A673 (cell line): ENCODE data around the gene SCAANT1. TPM values are rescaled to one million over a fixed set of nuclear protein-coding genes. Genes with fewer than 3 reads are reported as not detected.

Source experiments
- BruUV-seq: library from RNA; stranded (reverse); fragments of 400-500 nt; replicated peaks from 2 replicates; lab custom pipeline; 2021; lab: Mats Ljungman, UMichigan
- CTCF ChIA-PET: fragments of 300-600 bp; sonication (Branson Sonifier 250); formaldehyde crosslinking; loops from one replicate; lab custom pipeline; 2022; ENCODE audit warnings: antibody characterized with exemption; lab: Charles Lee
- POLR2A ChIA-PET: fragments of 300-600 bp; sonication (Branson Sonifier 250); formaldehyde crosslinking; loops from one replicate; lab custom pipeline; 2022; ENCODE audit warnings: antibody characterized with exemption; ENCODE audit not compliant: low non-redundant PET; lab: Charles Lee
- DNase-seq: peaks from one replicate; pipeline ENCODE4 v3.0.0-alpha.2; 2015; ENCODE audit warnings: low spot score
- H3K27ac ChIP-seq: fragments of 200-600 bp; sonication (generic); 2 replicates; pipeline ENCODE4 v1.5.1; 2016; ENCODE audit warnings: mixed run types, low read depth, mild to moderate bottlenecking, mixed read lengths, antibody characterized with exemption, low read length; ENCODE audit not compliant: poor library complexity, severe bottlenecking
- H3K27me3 ChIP-seq: fragments of 200-600 bp; sonication (generic); replicated peaks from 2 replicates; pipeline ENCODE4 v1.6.1; 2017; ENCODE audit warnings: mixed run types, low read depth, mild to moderate bottlenecking, mixed read lengths, antibody characterized with exemption, low read length; ENCODE audit not compliant: insufficient read depth, poor library complexity
- H3K36me3 ChIP-seq: fragments of 200-600 bp; sonication (generic); 2 replicates; pipeline ENCODE4 v1.6.1; 2016; ENCODE audit warnings: mixed run types, mild to moderate bottlenecking, mixed read lengths, antibody characterized with exemption, low read length; ENCODE audit not compliant: insufficient read depth, poor library complexity, severe bottlenecking
- H3K4me1 ChIP-seq: fragments of 200-600 bp; sonication (generic); 2 replicates; pipeline ENCODE4 v1.6.1; 2017; ENCODE audit warnings: mixed run types, mild to moderate bottlenecking, mixed read lengths, antibody characterized with exemption, low read length; ENCODE audit not compliant: insufficient read depth, poor library complexity, severe bottlenecking
- H3K4me3 ChIP-seq: fragments of 200-600 bp; sonication (generic); 2 replicates; pipeline ENCODE4 v1.5.1; 2016; ENCODE audit warnings: low read depth, mixed run types, mild to moderate bottlenecking, mixed read lengths, low read length; ENCODE audit not compliant: poor library complexity, severe bottlenecking
- H3K9me3 ChIP-seq: fragments of 200-600 bp; sonication (generic); 2 replicates; pipeline ENCODE4 v1.6.1; 2016; ENCODE audit warnings: mixed run types, low read depth, mild to moderate bottlenecking, mixed read lengths, antibody characterized with exemption, low read length; ENCODE audit not compliant: poor library complexity, severe bottlenecking
- CTCF ChIP-seq: fragments of 300-800, 200-600 bp; sonication (generic); conservative IDR thresholded peaks from 2 replicates; pipeline ENCODE4 v1.5.1; 2017; ENCODE audit warnings: low read depth, mild to moderate bottlenecking, antibody characterized with exemption, low read length, moderate library complexity, mixed read lengths
- EZH2 ChIP-seq: fragments of 200-600 bp; sonication (generic); IDR thresholded peaks from 2 replicates; pipeline ENCODE4 v1.6.1; 2017; ENCODE audit warnings: borderline replicate concordance, low read depth, mild to moderate bottlenecking, mixed read lengths, antibody characterized with exemption, low read length; ENCODE audit not compliant: poor library complexity, severe bottlenecking
- intact Hi-C: fragments of 100-400 bp; cut with micrococcal nuclease; formaldehyde crosslinking; loops from one replicate; pipeline ENCODE4 v1.10.0; 2022; ENCODE audit not compliant: unreplicated experiment
- total RNA-seq: library from RNA; stranded (reverse); gene quantifications from 2 replicates; pipeline ENCODE4 v1.2.3, GENCODE V29; 2021

The SCAANT1 gene
- total RNA-seq, 1 experiment from 2014 or later: not detected

DNA sequence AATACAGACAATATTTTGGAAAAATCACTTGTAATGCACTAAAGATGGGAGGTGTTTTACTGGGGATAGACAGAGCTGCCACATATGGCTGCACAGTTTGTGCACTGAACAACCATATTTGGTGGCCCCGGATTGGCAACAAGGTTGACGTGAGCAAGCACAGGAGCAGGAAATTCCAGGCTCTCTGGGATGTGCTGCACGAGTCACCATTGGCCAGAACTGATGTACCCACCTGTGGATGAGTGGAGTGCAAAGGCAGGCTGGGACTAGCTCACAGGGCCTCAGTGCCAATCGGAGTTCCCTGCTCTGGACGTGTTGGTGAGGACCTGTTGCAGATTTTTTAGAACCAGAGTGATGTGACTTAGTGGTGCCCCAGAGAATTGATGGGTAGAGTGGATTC is 42.0 kb upstream of the SCAANT1 start:
- no peaks in the 10 kb centered on the region for H3K27me3 ChIP-seq
- ChIA-PET CTCF (no interaction called here), POLR2A (no interaction called here)
- no peaks in the 10 kb centered on the region for H3K9me3 ChIP-seq
- H3K36me3 ChIP-seq: no peaks in the 10 kb centered on the region
- peaks cover 33% of the 10 kb centered on the region for H3K4me1 ChIP-seq
- no peak overlapping the region for H3K4me3 ChIP-seq
- H3K27ac ChIP-seq: no peak overlapping the region
- BruUV-seq: no TSS peak
- DNase-seq: no peak
- TF ChIP-seq CTCF (no peak), EZH2 (no peak)
- intact Hi-C loops: no loop called here

- Histone ChIP-seq H3K4me3 (no peak overlapping the region), H3K4me1 (peaks cover 20% of the 10 kb centered on the region), H3K27me3 (no peaks in the 10 kb centered on the region), H3K9me3 (no peaks in the 10 kb centered on the region), H3K36me3 (no peaks in the 10 kb centered on the region), H3K27ac (no peak overlapping the region)
- CTCF ChIA-PET: no interaction called here
- no TSS peak for BruUV-seq
- intact Hi-C loops: no loop called here
- DNase-seq: no peak
- POLR2A ChIA-PET: no interaction called here
- TF ChIP-seq EZH2: no peak
- no peak for TF ChIP-seq CTCF
Observed at GRCh38 chr3:63952248-63952594, 40.0 kb upstream of the SCAANT1 start.

GRCh38 chr3:63951492-63952247 is 39.5 kb upstream of the SCAANT1 start:
- Histone ChIP-seq H3K4me1 (peaks cover 20% of the 10 kb centered on the region), H3K4me3 (no peak overlapping the region), H3K9me3 (no peaks in the 10 kb centered on the region), H3K27ac (no peak overlapping the region), H3K36me3 (no peaks in the 10 kb centered on the region), H3K27me3 (no peaks in the 10 kb centered on the region)
- TF ChIP-seq CTCF (no peak), EZH2 (no peak)
- DNase-seq: no peak
- intact Hi-C loops: no loop called here
- ChIA-PET POLR2A (no interaction called here), CTCF (no interaction called here)
- no TSS peak for BruUV-seq
